DND-41 (cell line): Measurements from ENCODE around the gene C11orf52.

Experiments
- ATAC-seq: fragments of 200-7000 bp; cut with Tn5 transposase; 3 replicates; pipeline ENCODE4 v1.9.1; 2021; ENCODE audit warnings: low read depth; ENCODE audit not compliant: insufficient read depth
- DNase-seq: peaks from one replicate; pipeline ENCODE4 v3.0.0-alpha.2; 2020
- H2AFZ ChIP-seq: 2 replicates; pipeline ENCODE4 v1.6.0; 2012; ENCODE audit warnings: low read depth, low read length
- H3K27ac ChIP-seq: 2 replicates; pipeline ENCODE4 v1.5.1; 2012; ENCODE audit warnings: low read length, inconsistent platforms
- H3K27me3 ChIP-seq: fragments of 200-600 bp; sonication (generic); 2 replicates; pipeline ENCODE4 v1.6.0; 2012; ENCODE audit warnings: low read length, mild to moderate bottlenecking, inconsistent platforms; ENCODE audit not compliant: insufficient read depth, poor library complexity
- H3K36me3 ChIP-seq: 2 replicates; pipeline ENCODE4 v1.5.1; 2012; ENCODE audit warnings: low read length, inconsistent platforms; ENCODE audit not compliant: insufficient read depth
- H3K4me1 ChIP-seq: 2 replicates; pipeline ENCODE4 v1.5.1; 2012; ENCODE audit warnings: mild to moderate bottlenecking, low read length; ENCODE audit not compliant: insufficient read depth
- H3K4me2 ChIP-seq: 2 replicates; pipeline ENCODE4 v1.6.0; 2012; ENCODE audit warnings: mild to moderate bottlenecking, moderate library complexity, low read length, inconsistent platforms; ENCODE audit not compliant: insufficient read depth
- H3K4me3 ChIP-seq, 2 experiments: fragments of 200-600 bp in 1 of 2; shearing (Covaris generic) in 1 of 2; 2 replicates each; pipeline ENCODE4 v1.5.1; 2012 to 2016; ENCODE audit warnings: inconsistent platforms in 2 of 2, low read length in 2 of 2, mild to moderate bottlenecking in 2 of 2, low read depth in 1 of 2, moderate library complexity in 1 of 2
- H3K79me2 ChIP-seq: 2 replicates; pipeline ENCODE4 v1.6.0; 2012; ENCODE audit warnings: low read length, inconsistent platforms; ENCODE audit not compliant: insufficient read depth
- H3K9ac ChIP-seq: 2 replicates; pipeline ENCODE4 v1.6.0; 2012; ENCODE audit warnings: low read depth, mild to moderate bottlenecking, inconsistent platforms, low read length, moderate library complexity
- H3K9me3 ChIP-seq: 2 replicates; pipeline ENCODE4 v1.5.1; 2012; ENCODE audit warnings: low read length, moderate library complexity, mild to moderate bottlenecking, inconsistent platforms; ENCODE audit not compliant: insufficient read depth, severe bottlenecking
- H4K20me1 ChIP-seq: 2 replicates; pipeline ENCODE4 v1.6.0; 2012; ENCODE audit warnings: low read length; ENCODE audit not compliant: insufficient read depth
- EZH2 ChIP-seq: IDR thresholded peaks from 3 replicates; pipeline ENCODE4 v1.6.1; 2012; ENCODE audit warnings: borderline replicate concordance, low read depth, mild to moderate bottlenecking, moderate library complexity, low read length, inconsistent platforms; ENCODE audit not compliant: severe bottlenecking
- TF ChIP-seq, protein P1 (sequence below): IDR thresholded peaks from 2 replicates; pipeline ENCODE4 v1.5.1; 2012; ENCODE audit warnings: borderline replicate concordance, low read length, moderate library complexity, mild to moderate bottlenecking; ENCODE audit not compliant: poor library complexity, severe bottlenecking; ENCODE audit errors: extremely low read depth

Gene C11orf52

DNA sequence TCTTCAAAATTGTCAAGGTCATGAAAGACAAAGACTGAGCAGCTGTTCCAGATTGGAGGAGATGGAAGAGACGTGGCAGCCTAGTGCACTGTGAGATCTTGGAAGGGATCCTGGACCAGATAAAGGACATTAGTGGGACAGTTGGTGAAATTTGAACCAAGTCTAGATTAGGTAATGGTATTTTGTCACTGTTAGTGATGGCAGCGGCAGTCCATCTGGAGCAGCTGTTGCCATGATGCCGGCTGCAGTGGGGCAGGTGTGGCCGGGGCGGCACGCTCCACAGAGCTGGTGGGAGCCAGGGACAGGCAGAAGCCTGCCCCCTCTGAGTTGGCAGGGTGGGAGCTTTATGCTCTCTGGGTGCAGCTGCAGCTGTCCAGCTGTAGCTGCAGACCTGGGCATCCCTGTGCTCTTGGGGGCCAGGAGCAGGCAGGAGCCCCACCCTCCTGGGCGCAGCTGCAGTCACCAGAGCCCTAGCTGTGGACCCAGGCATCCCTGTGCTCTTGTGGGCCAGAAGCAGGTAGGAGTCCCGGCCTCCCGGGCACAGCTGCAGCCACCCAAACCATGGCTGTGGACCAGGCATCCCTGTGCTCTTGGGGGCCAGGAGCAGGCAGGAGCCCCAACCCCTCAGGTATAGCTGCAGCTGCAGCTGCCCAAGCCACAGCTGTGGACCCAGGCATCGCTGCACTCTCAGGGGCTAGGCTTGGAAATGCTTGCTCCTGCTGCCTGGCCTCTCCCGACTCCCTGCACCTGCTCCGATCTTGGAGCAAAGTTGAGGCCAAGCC, 39.1 kb downstream of the C11orf52 start:
- Histone ChIP-seq H3K9ac (no peak overlapping the region), H3K36me3 (no peaks in the 10 kb centered on the region), H3K4me1 (no peaks in the 10 kb centered on the region), H2AFZ (no peak overlapping the region), H3K27me3 (no peaks in the 10 kb centered on the region), H3K9me3 (no peaks in the 10 kb centered on the region), H3K4me3 (no peak overlapping the region), H3K4me2 (no peak overlapping the region), H4K20me1 (no peaks in the 10 kb centered on the region), H3K79me2 (no peaks in the 10 kb centered on the region), H3K27ac (no peak overlapping the region)
- no peak for TF ChIP-seq EZH2
- TF ChIP-seq, protein P1, sequence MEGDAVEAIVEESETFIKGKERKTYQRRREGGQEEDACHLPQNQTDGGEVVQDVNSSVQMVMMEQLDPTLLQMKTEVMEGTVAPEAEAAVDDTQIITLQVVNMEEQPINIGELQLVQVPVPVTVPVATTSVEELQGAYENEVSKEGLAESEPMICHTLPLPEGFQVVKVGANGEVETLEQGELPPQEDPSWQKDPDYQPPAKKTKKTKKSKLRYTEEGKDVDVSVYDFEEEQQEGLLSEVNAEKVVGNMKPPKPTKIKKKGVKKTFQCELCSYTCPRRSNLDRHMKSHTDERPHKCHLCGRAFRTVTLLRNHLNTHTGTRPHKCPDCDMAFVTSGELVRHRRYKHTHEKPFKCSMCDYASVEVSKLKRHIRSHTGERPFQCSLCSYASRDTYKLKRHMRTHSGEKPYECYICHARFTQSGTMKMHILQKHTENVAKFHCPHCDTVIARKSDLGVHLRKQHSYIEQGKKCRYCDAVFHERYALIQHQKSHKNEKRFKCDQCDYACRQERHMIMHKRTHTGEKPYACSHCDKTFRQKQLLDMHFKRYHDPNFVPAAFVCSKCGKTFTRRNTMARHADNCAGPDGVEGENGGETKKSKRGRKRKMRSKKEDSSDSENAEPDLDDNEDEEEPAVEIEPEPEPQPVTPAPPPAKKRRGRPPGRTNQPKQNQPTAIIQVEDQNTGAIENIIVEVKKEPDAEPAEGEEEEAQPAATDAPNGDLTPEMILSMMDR = no peak
- DNase-seq = no peak
- no peak for ATAC-seq

GRCh38 chr11:111960916-111961315, 42.2 kb downstream of the C11orf52 start:
- Histone ChIP-seq H3K36me3 (no peaks in the 10 kb centered on the region), H3K9ac (no peak overlapping the region), H3K4me1 (no peaks in the 10 kb centered on the region), H3K4me3 (no peak overlapping the region), H2AFZ (no peak overlapping the region), H3K79me2 (no peaks in the 10 kb centered on the region), H3K27ac (no peak overlapping the region), H4K20me1 (no peaks in the 10 kb centered on the region), H3K9me3 (no peaks in the 10 kb centered on the region), H3K27me3 (no peaks in the 10 kb centered on the region), H3K4me2 (no peak overlapping the region)
- TF ChIP-seq, protein P1 = no peak
- no peak for TF ChIP-seq EZH2
- ATAC-seq (no peak), DNase-seq (no peak)

GRCh38 chr11:111961389-111962300, 42.9 kb downstream of the C11orf52 start:
- Histone ChIP-seq H3K4me1 (no peaks in the 10 kb centered on the region), H4K20me1 (no peaks in the 10 kb centered on the region), H3K9ac (no peak overlapping the region), H2AFZ (no peak overlapping the region), H3K4me3 (no peak overlapping the region), H3K9me3 (no peaks in the 10 kb centered on the region), H3K4me2 (no peak overlapping the region), H3K36me3 (no peaks in the 10 kb centered on the region), H3K27ac (no peak overlapping the region), H3K79me2 (no peaks in the 10 kb centered on the region), H3K27me3 (no peaks in the 10 kb centered on the region)
- TF ChIP-seq EZH2 = no peak
- TF ChIP-seq, protein P1 = no peak
- ATAC-seq = no peak
- no peak for DNase-seq
